ENCODE data around the gene PSMD5.
A peak's percentile ranks its signal among the peaks of the same experiment; 100 is the strongest.

Gene PSMD5

DNA sequence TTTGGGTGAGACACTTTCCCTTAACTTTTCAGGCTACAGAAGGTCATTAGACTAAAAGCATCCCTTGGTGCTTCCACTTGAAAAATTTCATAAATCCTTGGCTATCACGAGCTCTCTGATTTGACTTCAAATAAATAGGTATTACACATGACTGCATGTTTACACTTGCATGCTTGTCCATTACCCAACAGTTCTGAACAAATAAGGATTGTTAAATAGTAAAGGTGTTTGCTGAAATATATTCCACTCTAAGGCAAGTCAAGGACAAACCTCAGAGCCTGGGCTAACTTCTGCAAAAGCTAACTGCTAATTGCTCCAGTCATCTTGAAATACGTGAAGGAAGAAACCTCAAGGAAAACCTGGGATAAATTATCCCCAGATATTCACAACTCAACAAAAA, 64.0 kb downstream of the PSMD5 start:
- H3K9me3 Mint-ChIP-seq (ENCODE audit: low read depth): no peaks in the 10 kb centered on the region
- peak overlapping the region; percentile 41 for H3K27ac Mint-ChIP-seq
- peaks cover 6% of the 10 kb centered on the region for H3K36me3 Mint-ChIP-seq
- H3K4me3 Mint-ChIP-seq: no peak overlapping the region
- H3K4me1 Mint-ChIP-seq (ENCODE audit: low read depth): peaks cover 17% of the 10 kb centered on the region
- H3K27me3 Mint-ChIP-seq: no peaks in the 10 kb centered on the region

DNA sequence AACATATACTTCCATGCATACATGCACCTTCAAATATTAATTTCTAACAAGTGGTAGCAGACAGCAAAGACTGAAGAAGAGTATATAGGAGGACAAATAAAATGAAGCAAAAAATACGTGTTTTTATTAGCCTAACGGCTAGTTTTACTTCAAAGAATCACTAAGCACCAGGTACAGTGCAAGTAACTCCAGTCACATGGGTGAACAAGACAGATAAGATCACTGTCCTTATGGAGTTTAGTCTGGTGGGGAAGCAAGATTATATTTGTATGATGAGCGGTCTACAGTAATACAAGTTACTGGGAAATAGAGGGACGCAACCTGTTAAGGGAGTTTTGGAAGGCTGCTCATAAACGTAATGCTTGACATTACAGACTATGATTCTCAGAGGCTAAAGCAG, 65.5 kb downstream of the PSMD5 start:
- H3K27ac Mint-ChIP-seq: no peak overlapping the region
- no peaks in the 10 kb centered on the region for H3K9me3 Mint-ChIP-seq (ENCODE audit: low read depth)
- no peaks in the 10 kb centered on the region for H3K27me3 Mint-ChIP-seq
- peaks cover 13% of the 10 kb centered on the region for H3K4me1 Mint-ChIP-seq (ENCODE audit: low read depth)
- no peak overlapping the region for H3K4me3 Mint-ChIP-seq
- H3K36me3 Mint-ChIP-seq: peaks cover 9% of the 10 kb centered on the region

DNA sequence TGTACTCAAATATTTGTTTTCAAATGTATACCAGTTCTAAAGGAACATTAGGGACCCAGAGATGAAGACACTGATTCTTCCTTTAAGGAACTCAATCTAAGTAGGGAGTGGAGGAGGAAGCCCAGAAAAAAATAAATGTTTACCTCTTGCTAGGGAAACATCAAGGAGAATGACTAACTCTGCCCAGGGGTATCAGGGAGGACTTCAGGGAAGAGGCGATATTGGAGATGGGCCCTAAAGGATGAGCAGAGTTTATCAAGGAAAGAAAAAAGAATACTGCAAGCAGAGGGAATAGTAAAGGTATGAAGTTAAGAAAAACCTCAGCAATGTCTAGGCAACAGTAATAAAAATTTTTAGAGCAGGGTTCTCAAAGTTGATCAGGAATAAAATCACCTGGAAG, 65.9 kb downstream of the PSMD5 start:
- Mint-ChIP-seq H3K27me3 (no peaks in the 10 kb centered on the region), H3K36me3 (peaks cover 9% of the 10 kb centered on the region), H3K4me3 (no peak overlapping the region), H3K4me1 (ENCODE audit: low read depth) (peaks cover 13% of the 10 kb centered on the region), H3K9me3 (ENCODE audit: low read depth) (no peaks in the 10 kb centered on the region), H3K27ac (peak overlapping the region; percentile 50)

DNA sequence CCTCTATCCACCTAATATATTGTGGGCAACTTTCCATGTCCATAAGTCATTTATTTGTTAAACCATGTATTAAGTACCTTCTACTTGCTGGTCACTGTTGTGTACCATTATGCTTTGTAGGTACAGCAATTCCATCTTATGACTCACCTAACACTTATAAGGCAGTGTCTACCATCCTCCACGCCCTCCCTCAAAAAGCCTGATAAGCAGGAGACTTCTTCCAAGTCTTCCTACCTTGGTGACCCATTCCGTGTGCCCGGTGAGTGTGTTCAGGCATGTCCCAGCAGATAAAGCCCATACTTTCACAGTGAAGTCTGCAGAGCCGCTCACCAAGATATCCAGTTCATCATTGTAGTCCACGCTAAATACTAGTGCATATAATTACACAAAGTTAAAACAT, 66.9 kb downstream of the PSMD5 start:
- Mint-ChIP-seq H3K27ac (no peak overlapping the region), H3K4me1 (ENCODE audit: low read depth) (peaks cover 9% of the 10 kb centered on the region), H3K4me3 (no peak overlapping the region), H3K36me3 (peaks cover 14% of the 10 kb centered on the region), H3K9me3 (ENCODE audit: low read depth) (no peaks in the 10 kb centered on the region), H3K27me3 (no peaks in the 10 kb centered on the region)

GRCh38 chr9:120774719-120775118, 68.0 kb downstream of the PSMD5 start:
- Mint-ChIP-seq H3K4me1 (ENCODE audit: low read depth) (peaks cover 6% of the 10 kb centered on the region), H3K27me3 (no peaks in the 10 kb centered on the region), H3K36me3 (peaks cover 17% of the 10 kb centered on the region), H3K4me3 (no peak overlapping the region), H3K9me3 (ENCODE audit: low read depth) (no peaks in the 10 kb centered on the region), H3K27ac (no peak overlapping the region)

- H3K4me1 Mint-ChIP-seq (ENCODE audit: low read depth): peaks cover under 1% of the 10 kb centered on the region
- H3K36me3 Mint-ChIP-seq: peaks cover 17% of the 10 kb centered on the region
- H3K9me3 Mint-ChIP-seq (ENCODE audit: low read depth): no peaks in the 10 kb centered on the region
- no peak overlapping the region for H3K4me3 Mint-ChIP-seq
- no peaks in the 10 kb centered on the region for H3K27me3 Mint-ChIP-seq
- H3K27ac Mint-ChIP-seq: no peak overlapping the region
Observed at GRCh38 chr9:120773256-120773655, 69.5 kb downstream of the PSMD5 start.

DNA sequence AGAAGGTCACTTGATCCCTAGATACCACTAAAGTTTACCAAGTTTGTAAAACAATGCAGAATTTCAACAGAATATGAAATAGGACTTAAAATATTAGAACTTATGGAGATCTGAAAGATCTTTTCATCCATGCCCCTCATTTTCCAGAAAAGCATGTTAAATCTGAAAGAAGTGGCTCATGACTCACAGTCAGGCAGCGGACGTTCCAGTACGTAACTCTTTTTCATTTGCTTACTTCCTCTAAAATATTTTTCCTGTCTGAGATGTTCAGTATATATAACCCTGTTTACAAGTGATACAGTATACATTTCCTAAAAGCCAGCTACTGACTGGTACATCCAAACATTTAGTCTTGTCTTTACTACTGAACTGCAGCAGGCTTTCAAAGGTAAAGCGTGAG, 71.8 kb downstream of the PSMD5 start:
- Mint-ChIP-seq H3K4me1 (ENCODE audit: low read depth) (peaks cover 2% of the 10 kb centered on the region), H3K27me3 (no peaks in the 10 kb centered on the region), H3K9me3 (ENCODE audit: low read depth) (no peaks in the 10 kb centered on the region), H3K27ac (no peak overlapping the region), H3K36me3 (peaks cover 16% of the 10 kb centered on the region), H3K4me3 (no peak overlapping the region)

GRCh38 chr9:120768886-120769285, 73.8 kb downstream of the PSMD5 start:
- H3K27ac Mint-ChIP-seq: no peak overlapping the region
- H3K36me3 Mint-ChIP-seq: peaks cover 13% of the 10 kb centered on the region

GRCh38 chr9:120768247-120768646, 74.5 kb downstream of the PSMD5 start:
- Mint-ChIP-seq H3K9me3 (ENCODE audit: low read depth) (no peaks in the 10 kb centered on the region), H3K4me3 (no peak overlapping the region), H3K36me3 (peaks cover 13% of the 10 kb centered on the region), H3K4me1 (ENCODE audit: low read depth) (peaks cover 2% of the 10 kb centered on the region), H3K27ac (no peak overlapping the region), H3K27me3 (no peaks in the 10 kb centered on the region)

More at GRCh38 chr9:120768886-120769285, 73.8 kb downstream of the PSMD5 start:
- no peaks in the 10 kb centered on the region for H3K27me3 Mint-ChIP-seq
- H3K9me3 Mint-ChIP-seq (ENCODE audit: low read depth): no peaks in the 10 kb centered on the region
- H3K4me1 Mint-ChIP-seq (ENCODE audit: low read depth): peaks cover 2% of the 10 kb centered on the region
- no peak overlapping the region for H3K4me3 Mint-ChIP-seq

DNA sequence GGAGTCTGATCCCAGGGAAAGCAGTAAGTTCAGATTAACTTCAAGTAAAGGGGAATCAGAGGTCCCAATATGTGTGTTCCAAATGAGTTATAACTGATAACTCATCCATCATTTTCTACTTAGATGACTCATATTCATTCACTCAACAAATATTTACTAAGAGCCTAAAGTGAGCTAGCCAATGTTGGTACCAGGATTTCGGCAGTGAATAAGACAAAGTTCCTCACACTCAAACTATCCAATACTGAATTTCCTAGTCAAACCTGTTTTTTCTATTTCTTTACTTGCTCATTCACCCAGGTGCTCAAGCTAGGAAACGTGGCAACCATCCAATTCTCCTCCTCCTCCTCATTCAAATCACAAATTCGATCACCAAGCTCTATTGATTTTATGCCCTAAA, 75.3 kb downstream of the PSMD5 start:
- no peaks in the 10 kb centered on the region for H3K9me3 Mint-ChIP-seq (ENCODE audit: low read depth)
- no peak overlapping the region for H3K4me3 Mint-ChIP-seq
- peaks cover 2% of the 10 kb centered on the region for H3K4me1 Mint-ChIP-seq (ENCODE audit: low read depth)
- peak overlapping the region; percentile 46 for H3K27ac Mint-ChIP-seq
- H3K36me3 Mint-ChIP-seq: peaks cover 11% of the 10 kb centered on the region
- H3K27me3 Mint-ChIP-seq: no peaks in the 10 kb centered on the region

All from activated naive CD8-positive, alpha-beta T cell (primary cell).